HCT116 (cell line): ENCODE measurements around the gene HSD17B12. TPM values are rescaled to one million over a fixed set of nuclear protein-coding genes. Genes with fewer than 3 reads are reported as not detected.

ENCODE experiments used
- ATAC-seq: fragments of 200-7000 bp; cut with Tn5 transposase; 2 replicates; pipeline ENCODE4 v1.9.1; 2020; ENCODE audit warnings: mild to moderate bottlenecking, moderate library complexity
- BruUV-seq: library from RNA; stranded (reverse); fragments of 400-500 nt; replicated peaks from 2 replicates; lab custom pipeline; 2021; lab: Mats Ljungman, UMichigan
- CTCF ChIA-PET: fragments of 300-600 bp; sonication (Branson Sonifier 250); formaldehyde crosslinking; loops from one replicate; lab custom pipeline; 2021; ENCODE audit warnings: antibody characterized with exemption; lab: Charles Lee
- POLR2A ChIA-PET: fragments of 300-600, 350-600 bp; sonication (Branson Sonifier 250); formaldehyde crosslinking; loops from one replicate; lab custom pipeline; 2021; ENCODE audit warnings: antibody characterized with exemption; lab: Charles Lee
- RAD21 ChIA-PET, 2 experiments: fragments of 300-600 bp; sonication (Branson Sonifier 250); formaldehyde crosslinking; loops; one replicate each; lab custom pipeline; 2023; ENCODE audit warnings: low total read pairs in 2 of 2; ENCODE audit not compliant: uncharacterized antibody in 2 of 2, unreplicated experiment in 2 of 2, low non-redundant PET in 1 of 2; lab: Charles Lee
- DNase-seq: peaks from one replicate; pipeline ENCODE4 v3.0.0-alpha.2; 2010; ENCODE audit warnings: low read depth, low spot score
- H2AFZ ChIP-seq: fragments of 200-600 bp; shearing (Covaris generic), sonication (generic); 2 replicates; pipeline ENCODE4 v1.6.1; 2017; ENCODE audit warnings: low read depth, mixed run types, mixed read lengths, antibody characterized with exemption, low read length; ENCODE audit not compliant: poor library complexity, severe bottlenecking
- H3K27ac ChIP-seq: 2 replicates; pipeline ENCODE4 v1.5.1; 2012; ENCODE audit warnings: low read depth, low read length
- H3K27me3 ChIP-seq: fragments of 200-600 bp; sonication (generic); 2 replicates; pipeline ENCODE4 v1.6.1; 2016; ENCODE audit warnings: mixed run types, low read length, mixed read lengths; ENCODE audit not compliant: insufficient read depth
- H3K36me3 ChIP-seq, 2 experiments: fragments of 200-500 bp in 1 of 2; fragments of 200-600 bp in 1 of 2; sonication (Bioruptor generic) in 1 of 2; sonication (generic) in 1 of 2; 2 replicates each; pipeline versions ENCODE4 v1.5.1 to v1.6.1; 2014 to 2016; ENCODE audit warnings: low read length in 2 of 2, inconsistent platforms in 1 of 2, mixed read lengths in 1 of 2, mixed run types in 1 of 2; ENCODE audit not compliant: insufficient read depth in 2 of 2, control insufficient read depth in 1 of 2
- H3K4me1 ChIP-seq, 2 experiments: fragments of 200-600 bp in 1 of 2; sonication (generic) in 1 of 2; 2 replicates each; pipeline versions ENCODE4 v1.5.1 to v1.6.1; 2012 to 2017; ENCODE audit warnings: low read length in 2 of 2, inconsistent platforms in 1 of 2, mild to moderate bottlenecking in 1 of 2, mixed read lengths in 1 of 2, mixed run types in 1 of 2, moderate library complexity in 1 of 2; ENCODE audit not compliant: insufficient read depth in 2 of 2, control insufficient read depth in 1 of 2
- H3K4me2 ChIP-seq: fragments of 200-600 bp; sonication (generic); 2 replicates; pipeline ENCODE4 v1.6.1; 2017; ENCODE audit warnings: mixed run types, low read length, mixed read lengths
- H3K4me3 ChIP-seq, 2 experiments: fragments of 200-600 bp in 1 of 2; sonication (generic) in 1 of 2; replicated peaks in 1 of 2; 2 replicates each; pipeline ENCODE4 v1.5.1; 2011 to 2016; ENCODE audit warnings: low read length in 2 of 2, control low read depth in 1 of 2, low read depth in 1 of 2, mild to moderate bottlenecking in 1 of 2, mixed read lengths in 1 of 2, mixed run types in 1 of 2
- H3K79me2 ChIP-seq: fragments of 200-600 bp; sonication (generic); 2 replicates; pipeline ENCODE4 v1.6.1; 2017; ENCODE audit warnings: mild to moderate bottlenecking, mixed run types, low read length, moderate library complexity, mixed read lengths; ENCODE audit not compliant: insufficient read depth
- H3K9ac ChIP-seq: fragments of 200-600 bp; sonication (generic); 2 replicates; pipeline ENCODE4 v1.6.1; 2016; ENCODE audit warnings: low read length, mixed read lengths
- H3K9me2 ChIP-seq: fragments of 200-600 bp; sonication (generic), shearing (Covaris generic); 2 replicates; pipeline ENCODE4 v1.6.1; 2017; ENCODE audit warnings: mixed run types, mild to moderate bottlenecking, moderate library complexity; ENCODE audit not compliant: insufficient read depth
- H3K9me3 ChIP-seq, 2 experiments: fragments of 200-500 bp in 1 of 2; fragments of 200-600 bp in 1 of 2; sonication (Bioruptor generic) in 1 of 2; sonication (generic) in 1 of 2; 2 replicates each; pipeline ENCODE4 v1.6.1; 2014 to 2017; ENCODE audit warnings: low read length in 2 of 2, mixed read lengths in 2 of 2, inconsistent platforms in 1 of 2, low read depth in 1 of 2, mild to moderate bottlenecking in 1 of 2, mixed run types in 1 of 2, moderate library complexity in 1 of 2; ENCODE audit not compliant: control insufficient read depth in 1 of 2, insufficient read depth in 1 of 2
- H4K20me1 ChIP-seq: fragments of 200-600 bp; sonication (generic), shearing (Covaris generic); 2 replicates; pipeline ENCODE4 v1.6.1; 2017; ENCODE audit warnings: mixed run types, mild to moderate bottlenecking, moderate library complexity; ENCODE audit not compliant: insufficient read depth
- EZH2 ChIP-seq: fragments of 200-600 bp; sonication (generic); IDR thresholded peaks from 2 replicates; pipeline ENCODE4 v1.6.1; 2017; ENCODE audit warnings: antibody characterized with exemption, mixed run types
- SIN3A ChIP-seq: IDR thresholded peaks from 2 replicates; pipeline ENCODE4 v1.6.1; 2012; ENCODE audit warnings: low read depth
- YY1 ChIP-seq: IDR thresholded peaks from 2 replicates; pipeline ENCODE4 v1.6.1; 2011; ENCODE audit warnings: low read length, low read depth, moderate library complexity, mild to moderate bottlenecking; ENCODE audit not compliant: insufficient replicate concordance; ENCODE audit errors: extremely low read depth
- ZNF274 ChIP-seq: fragments of 200-500 bp; sonication (Bioruptor generic); IDR thresholded peaks from 2 replicates; pipeline ENCODE4 v1.6.1; 2014; ENCODE audit warnings: mild to moderate bottlenecking, low read depth, low read length, inconsistent platforms
- intact Hi-C: fragments of 100-400 bp; cut with micrococcal nuclease; formaldehyde crosslinking; loops from 2 replicates; pipeline ENCODE4 v1.10.0; 2022
- total RNA-seq: library from RNA; stranded (reverse); gene quantifications from one replicate; pipeline ENCODE4 v1.2.1, GENCODE V29; 2021; ENCODE audit not compliant: unreplicated experiment
- TF ChIP-seq, protein P1 (sequence below): IDR thresholded peaks from 2 replicates; pipeline ENCODE4 v1.6.1; 2012; ENCODE audit warnings: low read depth
- TF ChIP-seq, protein P2 (sequence below): IDR thresholded peaks from 2 replicates; pipeline ENCODE4 v1.6.1; 2012

The HSD17B12 gene
- total RNA-seq, 1 experiment from 2014 or later: 83.7 TPM

DNA sequence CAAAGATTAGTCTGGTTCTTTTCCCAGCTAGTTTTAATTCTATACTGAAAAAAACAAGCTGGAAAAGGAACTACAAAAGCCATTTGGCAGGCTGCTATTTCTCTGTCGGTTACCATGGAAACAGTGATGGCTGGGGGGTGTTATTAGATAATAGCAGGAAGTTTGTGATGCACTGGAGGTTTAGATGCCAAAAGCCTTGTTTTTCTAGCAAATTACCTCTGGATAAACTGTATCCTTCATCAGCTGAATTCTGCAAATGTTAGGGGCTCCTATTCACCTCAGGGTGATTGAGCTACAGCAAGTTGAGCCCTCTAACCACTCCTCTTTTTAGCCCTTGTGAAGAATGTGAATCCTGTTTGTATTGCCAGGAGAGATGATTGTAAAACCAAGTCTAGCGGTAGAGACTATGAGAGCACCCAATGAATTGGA, 225.3 kb downstream of the HSD17B12 start:
- H3K9me3 ChIP-seq: no peaks in the 10 kb centered on the region
- ChIA-PET RAD21 (no interaction called here), POLR2A (no interaction called here), CTCF (interaction anchor here (1.0 kb wide), 1 partner anchor 18 kb away, joined by 3 read pairs; no protein-coding TSS in a partner anchor)
- no peaks in the 10 kb centered on the region for H3K79me2 ChIP-seq
- no peaks in the 10 kb centered on the region for H3K4me1 ChIP-seq
- no peak overlapping the region for H3K4me3 ChIP-seq
- TF ChIP-seq YY1 (no peak), EZH2 (no peak), ZNF274 (no peak), SIN3A (no peak)
- TF ChIP-seq, protein P1, sequence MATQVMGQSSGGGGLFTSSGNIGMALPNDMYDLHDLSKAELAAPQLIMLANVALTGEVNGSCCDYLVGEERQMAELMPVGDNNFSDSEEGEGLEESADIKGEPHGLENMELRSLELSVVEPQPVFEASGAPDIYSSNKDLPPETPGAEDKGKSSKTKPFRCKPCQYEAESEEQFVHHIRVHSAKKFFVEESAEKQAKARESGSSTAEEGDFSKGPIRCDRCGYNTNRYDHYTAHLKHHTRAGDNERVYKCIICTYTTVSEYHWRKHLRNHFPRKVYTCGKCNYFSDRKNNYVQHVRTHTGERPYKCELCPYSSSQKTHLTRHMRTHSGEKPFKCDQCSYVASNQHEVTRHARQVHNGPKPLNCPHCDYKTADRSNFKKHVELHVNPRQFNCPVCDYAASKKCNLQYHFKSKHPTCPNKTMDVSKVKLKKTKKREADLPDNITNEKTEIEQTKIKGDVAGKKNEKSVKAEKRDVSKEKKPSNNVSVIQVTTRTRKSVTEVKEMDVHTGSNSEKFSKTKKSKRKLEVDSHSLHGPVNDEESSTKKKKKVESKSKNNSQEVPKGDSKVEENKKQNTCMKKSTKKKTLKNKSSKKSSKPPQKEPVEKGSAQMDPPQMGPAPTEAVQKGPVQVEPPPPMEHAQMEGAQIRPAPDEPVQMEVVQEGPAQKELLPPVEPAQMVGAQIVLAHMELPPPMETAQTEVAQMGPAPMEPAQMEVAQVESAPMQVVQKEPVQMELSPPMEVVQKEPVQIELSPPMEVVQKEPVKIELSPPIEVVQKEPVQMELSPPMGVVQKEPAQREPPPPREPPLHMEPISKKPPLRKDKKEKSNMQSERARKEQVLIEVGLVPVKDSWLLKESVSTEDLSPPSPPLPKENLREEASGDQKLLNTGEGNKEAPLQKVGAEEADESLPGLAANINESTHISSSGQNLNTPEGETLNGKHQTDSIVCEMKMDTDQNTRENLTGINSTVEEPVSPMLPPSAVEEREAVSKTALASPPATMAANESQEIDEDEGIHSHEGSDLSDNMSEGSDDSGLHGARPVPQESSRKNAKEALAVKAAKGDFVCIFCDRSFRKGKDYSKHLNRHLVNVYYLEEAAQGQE: no peak
- TF ChIP-seq, protein P2, sequence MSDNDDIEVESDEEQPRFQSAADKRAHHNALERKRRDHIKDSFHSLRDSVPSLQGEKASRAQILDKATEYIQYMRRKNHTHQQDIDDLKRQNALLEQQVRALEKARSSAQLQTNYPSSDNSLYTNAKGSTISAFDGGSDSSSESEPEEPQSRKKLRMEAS: no peak
- no TSS peak for BruUV-seq
- intact Hi-C loops: no loop called here
- H3K9me2 ChIP-seq: no peaks in the 10 kb centered on the region
- peaks cover 4 to 9% of the 10 kb centered on the region in 2 experiments; a peak in 3 of 4 replicates for H3K36me3 ChIP-seq
- ATAC-seq: no peak
- H3K27me3 ChIP-seq: no peaks in the 10 kb centered on the region
- DNase-seq: no peak
- no peak overlapping the region for H3K27ac ChIP-seq
- H2AFZ ChIP-seq: no peak overlapping the region
- H3K4me2 ChIP-seq: no peak overlapping the region
- H3K9ac ChIP-seq: no peak overlapping the region
- no peaks in the 10 kb centered on the region for H4K20me1 ChIP-seq

Other genes starting within 250 kb of the HSD17B12 start
- gene ALKBH3, start 200.1 kb downstream of the HSD17B12 start, total RNA-seq: 36.7 TPM